MM.1S (cell line): Measurements from ENCODE around the gene LHX1.

Experiments used
- CTCF ChIP-seq: fragments of 300-600 bp; sonication (generic); IDR thresholded peaks from 2 replicates; pipeline ENCODE4 v1.5.1; 2016; ENCODE audit warnings: antibody characterized with exemption, low read length, mixed read lengths
- EZH2phosphoT487 ChIP-seq: fragments of 300-600 bp; sonication (generic); IDR thresholded peaks from 2 replicates; pipeline ENCODE4 v1.6.1; 2018; ENCODE audit warnings: antibody characterized with exemption, low read length

GRCh38 chr17:36926226-36926625 lies 11.0 kb upstream of the LHX1 start:
- no peak for TF ChIP-seq CTCF
- no peak for TF ChIP-seq EZH2phosphoT487
